H1 (cell line): ENCODE measurements around the gene HK1. TPM values are rescaled to one million over a fixed set of nuclear protein-coding genes. Genes with fewer than 3 reads are reported as not detected.

Experiments
- CTCF ChIA-PET: fragments of 300-600 bp; sonication (Branson Sonifier 250); formaldehyde crosslinking; loops from one replicate; lab custom pipeline; 2021; ENCODE audit not compliant: partially characterized antibody; lab: Charles Lee
- POLR2A ChIA-PET: fragments of 300-600 bp; sonication (Branson Sonifier 250); formaldehyde crosslinking; loops from one replicate; lab custom pipeline; 2021; ENCODE audit warnings: inconsistent platforms; ENCODE audit not compliant: partially characterized antibody; lab: Charles Lee
- DNase-seq, 2 experiments: peaks; one replicate each; pipeline versions ENCODE4 v3.0.0 to v3.0.0-alpha.2; 2010 to 2022; ENCODE audit warnings: low spot score in 2 of 2, low read depth in 1 of 2, mixed read lengths in 1 of 2
- FAIRE-seq: peaks from 2 replicates; lab custom pipeline; 2011; peaks lifted over from hg19 to GRCh38; lab: Jason Lieb, UNC
- H2AFZ ChIP-seq: 2 replicates; pipeline ENCODE4 v1.8.1; 2012; ENCODE audit warnings: low read length, inconsistent platforms
- H2AK5ac ChIP-seq: 2 replicates; pipeline ENCODE4 v1.6.1; 2013; ENCODE audit warnings: low read depth, low read length
- H2BK120ac ChIP-seq: replicated peaks from 2 replicates; pipeline ENCODE3; 2013; ENCODE audit warnings: low read depth, low read length, inconsistent platforms
- H2BK12ac ChIP-seq: 2 replicates; pipeline ENCODE4 v1.6.1; 2013; ENCODE audit warnings: low read depth, low read length
- H2BK15ac ChIP-seq: 2 replicates; pipeline ENCODE4 v1.6.1; 2013; ENCODE audit warnings: low read length
- H2BK20ac ChIP-seq: 2 replicates; pipeline ENCODE4 v1.6.1; 2013; ENCODE audit warnings: low read length
- H2BK5ac ChIP-seq: 2 replicates; pipeline ENCODE4 v1.6.1; 2013; ENCODE audit warnings: low read depth, low read length
- H3K14ac ChIP-seq: 2 replicates; pipeline ENCODE4 v1.6.1; 2013; ENCODE audit warnings: inconsistent platforms; ENCODE audit not compliant: insufficient read length
- H3K18ac ChIP-seq: 2 replicates; pipeline ENCODE4 v1.6.1; 2013; ENCODE audit warnings: low read length; ENCODE audit errors: extremely low read depth
- H3K23ac ChIP-seq: 2 replicates; pipeline ENCODE4 v1.6.1; 2013; ENCODE audit warnings: inconsistent platforms; ENCODE audit not compliant: insufficient read length
- H3K23me2 ChIP-seq: 2 replicates; pipeline ENCODE4 v1.6.1; 2013; ENCODE audit warnings: low read depth, low read length
- H3K27ac ChIP-seq: 2 replicates; pipeline ENCODE4 v1.6.1; 2011; ENCODE audit warnings: low read depth, low read length, inconsistent platforms
- H3K27me3 ChIP-seq, 4 experiments: replicated peaks in 1 of 4; 1 replicate in 1 of 4; 2 replicates in 3 of 4; pipeline versions ENCODE4 v1.6.1 to v1.8.1; 2011 to 2013; ENCODE audit warnings: low read length in 3 of 4, mild to moderate bottlenecking in 3 of 4, inconsistent platforms in 2 of 4, mixed read lengths in 2 of 4, moderate library complexity in 1 of 4; ENCODE audit not compliant: control insufficient read depth in 3 of 4, insufficient read depth in 3 of 4; ENCODE audit errors: extremely low read depth in 1 of 4
- H3K36me3 ChIP-seq, 4 experiments: 2 replicates each; pipeline versions ENCODE4 v1.6.1 to v1.8.1; 2011 to 2013; ENCODE audit warnings: mild to moderate bottlenecking in 4 of 4, low read length in 3 of 4, moderate library complexity in 2 of 4, control low read depth in 1 of 4, inconsistent platforms in 1 of 4; ENCODE audit not compliant: insufficient read depth in 4 of 4, control insufficient read depth in 2 of 4
- H3K4ac ChIP-seq: replicated peaks from 2 replicates; pipeline ENCODE3; 2013; ENCODE audit warnings: low read length, low read depth, mixed read lengths, inconsistent platforms; ENCODE audit not compliant: insufficient read length
- H3K4me1 ChIP-seq, 4 experiments: replicated peaks in 1 of 4; 1 replicate in 1 of 4; 2 replicates in 3 of 4; pipeline versions ENCODE4 v1.6.1 to v1.8.1; 2011 to 2013; ENCODE audit warnings: low read length in 3 of 4, inconsistent platforms in 2 of 4, mixed read lengths in 1 of 4; ENCODE audit not compliant: insufficient read depth in 4 of 4, control insufficient read depth in 3 of 4
- H3K4me2 ChIP-seq, 2 experiments: 2 replicates each; pipeline versions ENCODE4 v1.6.1 to v1.8.1; 2011 to 2013; ENCODE audit warnings: low read depth in 2 of 2, low read length in 2 of 2, control low read depth in 1 of 2, inconsistent platforms in 1 of 2, mild to moderate bottlenecking in 1 of 2; ENCODE audit not compliant: insufficient read depth in 1 of 2
- H3K4me3 ChIP-seq, 4 experiments: fragments of 200-600, 300-600 bp in 1 of 4; sonication (generic), shearing (Covaris generic), sonication (Bioruptor Twin) in 1 of 4; 2 replicates each; pipeline versions ENCODE4 v1.5.1 to v1.8.1; 2011 to 2016; ENCODE audit warnings: low read length in 4 of 4, low read depth in 3 of 4, control low read depth in 2 of 4, inconsistent platforms in 2 of 4, mild to moderate bottlenecking in 2 of 4, mixed read lengths in 1 of 4, moderate library complexity in 1 of 4; ENCODE audit not compliant: insufficient read depth in 2 of 4; ENCODE audit errors: extremely low read depth in 1 of 4
- H3K56ac ChIP-seq: replicated peaks from 2 replicates; pipeline ENCODE3; 2013; ENCODE audit warnings: low read depth, mild to moderate bottlenecking, mixed read lengths, low read length, inconsistent platforms; ENCODE audit not compliant: insufficient read length
- H3K79me1 ChIP-seq: 2 replicates; pipeline ENCODE4 v1.6.1; 2013; ENCODE audit warnings: low read depth, low read length, control low read depth
- H3K79me2 ChIP-seq, 2 experiments: 2 replicates each; pipeline versions ENCODE4 v1.6.1 to v1.8.1; 2012 to 2013; ENCODE audit warnings: low read length in 2 of 2, mild to moderate bottlenecking in 2 of 2, inconsistent platforms in 1 of 2; ENCODE audit not compliant: insufficient read depth in 2 of 2, control insufficient read depth in 1 of 2
- H3K9ac ChIP-seq, 4 experiments: replicated peaks in 1 of 4; 1 replicate in 1 of 4; 2 replicates in 3 of 4; pipeline versions ENCODE4 v1.6.1 to v1.8.1; 2011 to 2013; ENCODE audit warnings: low read depth in 3 of 4, low read length in 3 of 4, control low read depth in 2 of 4, mild to moderate bottlenecking in 2 of 4, moderate library complexity in 2 of 4, inconsistent platforms in 1 of 4; ENCODE audit errors: extremely low read depth in 1 of 4
- H3K9me3 ChIP-seq, 2 experiments: 2 replicates each; pipeline versions ENCODE4 v1.6.1 to v1.8.1; 2012 to 2013; ENCODE audit warnings: mild to moderate bottlenecking in 2 of 2, moderate library complexity in 2 of 2, control low read depth in 1 of 2, inconsistent platforms in 1 of 2, low read depth in 1 of 2, low read length in 1 of 2, mixed read lengths in 1 of 2; ENCODE audit not compliant: insufficient read depth in 2 of 2
- H4K20me1 ChIP-seq, 2 experiments: replicated peaks in 1 of 2; 2 replicates each; pipeline versions ENCODE3 to v1.8.1; 2011 to 2013; ENCODE audit warnings: inconsistent platforms in 2 of 2, low read length in 2 of 2, mild to moderate bottlenecking in 1 of 2; ENCODE audit not compliant: insufficient read depth in 2 of 2, control insufficient read depth in 1 of 2
- H4K5ac ChIP-seq: 2 replicates; pipeline ENCODE4 v1.6.1; 2013; ENCODE audit warnings: low read length, low read depth, mixed read lengths, inconsistent platforms; ENCODE audit not compliant: insufficient read length
- H4K8ac ChIP-seq: 2 replicates; pipeline ENCODE4 v1.8.0; 2013; ENCODE audit warnings: mild to moderate bottlenecking, moderate library complexity, low read length, inconsistent platforms; ENCODE audit not compliant: insufficient read depth; ENCODE audit errors: extremely low read depth
- H4K91ac ChIP-seq: replicated peaks from 2 replicates; pipeline ENCODE3; 2013; ENCODE audit warnings: low read length, mixed read lengths, inconsistent platforms; ENCODE audit not compliant: insufficient read length
- ASH2L ChIP-seq: fragments of 200-600, 300-600 bp; sonication (generic); IDR thresholded peaks from one replicate; pipeline ENCODE4 v1.7.1; 2017; ENCODE audit warnings: low read length
- CHD1 ChIP-seq: IDR thresholded peaks from 2 replicates; pipeline ENCODE4 v1.6.1; 2012; ENCODE audit warnings: low read depth, low read length, improper control_type of control experiment
- CREB1 ChIP-seq: IDR thresholded peaks from 2 replicates; pipeline ENCODE4 v1.6.1; 2012; ENCODE audit warnings: inconsistent platforms
- GABPA ChIP-seq: IDR thresholded peaks from 2 replicates; pipeline ENCODE4 v1.6.1; 2011; ENCODE audit warnings: mild to moderate bottlenecking, low read length, moderate library complexity, borderline replicate concordance; ENCODE audit not compliant: insufficient read depth
- HDAC2 ChIP-seq, 2 experiments: fragments of 300-600 bp in 1 of 2; sonication (generic) in 1 of 2; IDR thresholded peaks; 2 replicates each; pipeline ENCODE4 v1.6.1; 2011 to 2012; ENCODE audit warnings: low read depth in 2 of 2, low read length in 2 of 2, mild to moderate bottlenecking in 2 of 2, moderate library complexity in 2 of 2, borderline replicate concordance in 1 of 2, inconsistent platforms in 1 of 2
- KDM4A ChIP-seq: IDR thresholded peaks from one replicate; pipeline ENCODE4 v1.7.1; 2012; ENCODE audit warnings: low read depth, mild to moderate bottlenecking, moderate library complexity, low read length, inconsistent platforms; ENCODE audit not compliant: severe bottlenecking
- POU5F1 ChIP-seq: IDR thresholded peaks from 2 replicates; pipeline ENCODE4 v1.6.1; 2011; ENCODE audit warnings: low read depth, mild to moderate bottlenecking, low read length, moderate library complexity
- SUZ12 ChIP-seq: fragments of 200-600 bp; sonication (generic); IDR thresholded peaks from 2 replicates; pipeline ENCODE4 v1.6.1; 2012; ENCODE audit warnings: mild to moderate bottlenecking, inconsistent platforms, low read length, moderate library complexity, mixed read lengths
- TAF7 ChIP-seq: optimal IDR thresholded peaks from 2 replicates; pipeline ENCODE3; 2011; ENCODE audit warnings: low read depth, mild to moderate bottlenecking, inconsistent platforms, low read length, moderate library complexity, borderline replicate concordance
- WGBS, 2 experiments: shearing (Covaris generic) in 1 of 2; methylation state at CpG; one replicate each; pipeline versions ENCODE4 v1.1.6 to v1.1.7; 2013 to 2015; ENCODE audit warnings: low lambda C conversion rate in 2 of 2, mixed read lengths in 2 of 2, inconsistent platforms in 1 of 2, low coverage in 1 of 2, missing lambda C conversion rate in 1 of 2; ENCODE audit not compliant: insufficient replicate concordance in 2 of 2, insufficient coverage in 1 of 2, insufficient read length in 1 of 2; ENCODE audit errors: extremely low coverage in 1 of 2, missing lambda C conversion rate in 1 of 2; 5-methylcytosine and 5-hydroxymethylcytosine counted together
- polyA plus RNA-seq, 7 experiments: library from polyadenylated mRNA; depleted of rRNA in 3 of 7; stranded (reverse) in 5 of 7; unstranded in 2 of 7; fragments of >200 nt in 5 of 7; fragments of 200-250 nt in 2 of 7; gene quantifications; 1 replicate in 5 of 7; 2 replicates in 1 of 7; 4 replicates in 1 of 7; pipeline versions ENCODE4 v1.2.1 to v1.2.3, GENCODE V29; 2011 to 2013; ENCODE audit warnings: missing spikeins in 2 of 7, mixed read lengths in 2 of 7
- total RNA-seq: library from RNA; stranded (reverse); fragmentation: NEBNext Ultra II Directional; extraction: Animal tissue kit (Norgen Biotek cat#: 25700); gene quantifications from 2 replicates; pipeline ENCODE4 v1.2.1, GENCODE V29; 2021

Gene HK1
- total and polyA plus RNA-seq, 2 of the 8 experiments (the other 6 are each of a cell fraction or from before 2014, with no cell fraction given): 55.8 to 247 TPM

DNA sequence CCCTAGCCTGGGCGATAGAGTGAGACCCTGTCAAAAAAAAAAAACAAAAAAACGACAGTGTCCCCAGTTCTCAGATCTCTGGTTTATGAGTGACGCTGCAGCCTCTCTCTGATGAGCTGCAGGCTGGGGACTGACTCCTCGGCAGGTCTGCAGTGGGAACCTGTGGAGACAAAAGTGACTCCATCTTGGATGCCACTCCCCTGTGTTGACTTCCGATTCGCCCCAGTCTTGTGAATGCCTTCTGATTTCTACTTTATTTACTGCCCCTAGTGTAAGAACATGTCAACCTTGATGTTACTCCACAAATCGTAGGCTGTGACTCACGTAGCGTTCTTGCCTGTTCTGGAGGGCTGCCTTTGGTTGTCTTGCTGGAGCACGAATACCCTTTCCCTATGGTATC is 132.2 kb downstream of the HK1 start:
- H3K9me3 ChIP-seq: no peaks in the 10 kb centered on the region
- peaks cover 0 to 10% (median 7%) of the 10 kb centered on the region in 4 experiments; a peak in 6 of 7 replicates for H3K4me1 ChIP-seq
- H3K27me3 ChIP-seq: no peaks in the 10 kb centered on the region
- no peak overlapping the region for H3K4me2 ChIP-seq
- no peak overlapping the region for H2BK20ac ChIP-seq
- H3K79me2 ChIP-seq: no peaks in the 10 kb centered on the region
- no peak overlapping the region for H3K4ac ChIP-seq
- no peak overlapping the region for H3K23ac ChIP-seq
- ChIA-PET CTCF (interaction anchor here (0.8 to 2.1 kb wide), 7 partner anchors 8 to 188 kb away, joined by 3 to 7 read pairs (median 3); no protein-coding TSS in a partner anchor), POLR2A (interaction anchor here (0.6 to 1.5 kb wide), 2 partner anchors 14 to 222 kb away, joined by 3 to 4 read pairs; no protein-coding TSS in a partner anchor)
- no peaks in the 10 kb centered on the region for H3K23me2 ChIP-seq
- DNase-seq (no peak), FAIRE-seq (no peak)
- no peaks in the 10 kb centered on the region for H3K36me3 ChIP-seq
- H3K4me3 ChIP-seq: no peak overlapping the region
- no peak overlapping the region for H3K18ac ChIP-seq
- no peak overlapping the region for H4K91ac ChIP-seq
- H2AFZ ChIP-seq: no peak overlapping the region
- no peak overlapping the region for H2BK15ac ChIP-seq
- H3K27ac ChIP-seq: no peak overlapping the region
- H2AK5ac ChIP-seq: no peak overlapping the region
- H3K14ac ChIP-seq: no peak overlapping the region
- H2BK12ac ChIP-seq: 0 out of 2 replicates have a peak overlapping the region, but pooled peaks have one; percentile 51
- no peak overlapping the region for H2BK120ac ChIP-seq
- H3K9ac ChIP-seq: no peak overlapping the region
- WGBS, 2 experiments: 86% methylated on average over 9 of the region's 10 CpGs; no CpG with 5 or more reads in 1 of the 2 experiments
- no peak overlapping the region for H4K5ac ChIP-seq
- no peak overlapping the region for H4K8ac ChIP-seq
- no peaks in the 10 kb centered on the region for H3K79me1 ChIP-seq
- no peak overlapping the region for H2BK5ac ChIP-seq
- no peak overlapping the region for H3K56ac ChIP-seq
- H4K20me1 ChIP-seq: no peaks in the 10 kb centered on the region
- TF ChIP-seq KDM4A (no peak), HDAC2 (IDR thresholded peaks at IDR 0.05; ENCODE audit: borderline replicate concordance in 1 of 2, low read depth in 2 of 2, low read length in 2 of 2) (no peak), TAF7 (no peak), SUZ12 (no peak), ASH2L (no peak), GABPA (no peak), POU5F1 (no peak), CREB1 (no peak), CHD1 (no peak)
